Uterus (tissue), 4 donors: ENCODE measurements around the gene TMEM143. TPM values are rescaled to one million over a fixed set of nuclear protein-coding genes. Genes with fewer than 3 reads are reported as not detected.

Source experiments
- DNase-seq, 2 donors: peaks; one replicate each; pipeline ENCODE4 v3.0.0-alpha.2; 2019 to 2020
- H3K27ac ChIP-seq, 2 donors: fragments of 200-600 bp; sonication (generic); 1 replicate in 1 of 2; 2 replicates in 1 of 2; pipeline ENCODE4 v1.5.1; 2016 to 2018
- H3K27me3 ChIP-seq, 2 donors: fragments of 200-600 bp; sonication (generic); one replicate each; pipeline ENCODE4 v1.5.1; 2018 to 2019; ENCODE audit warnings: control low read depth in 1 of 2
- H3K36me3 ChIP-seq, 2 donors: fragments of 200-600 bp; sonication (generic); one replicate each; pipeline ENCODE4 v1.5.1; 2019; ENCODE audit warnings: control low read depth in 1 of 2
- H3K4me1 ChIP-seq, 2 donors: fragments of 200-600 bp; sonication (generic); one replicate each; pipeline ENCODE4 v1.5.1; 2018 to 2019; ENCODE audit warnings: control low read depth in 1 of 2
- H3K4me3 ChIP-seq, 2 donors: fragments of 200-600 bp; sonication (generic); 1 replicate in 1 of 2; 2 replicates in 1 of 2; pipeline ENCODE4 v1.5.1; 2018 to 2019; ENCODE audit warnings: mild to moderate bottlenecking in 1 of 2
- H3K9me3 ChIP-seq, 2 donors: fragments of 200-600 bp; sonication (generic); one replicate each; pipeline ENCODE4 v1.5.1; 2019; ENCODE audit warnings: control low read depth in 1 of 2
- CTCF ChIP-seq, 4 experiments: fragments of 200-600 bp in 2 of 4; fragments of 450-650 bp in 2 of 4; sonication (generic) in 2 of 4; IDR thresholded peaks; one replicate each; pipeline ENCODE4 v1.5.1; 2016 to 2019; ENCODE audit warnings: antibody characterized with exemption in 4 of 4, mild to moderate bottlenecking in 2 of 4, moderate library complexity in 1 of 4
- POLR2A ChIP-seq, 2 donors: fragments of 450-650 bp; IDR thresholded peaks; one replicate each; pipeline ENCODE4 v1.6.1; 2016; ENCODE audit warnings: antibody characterized with exemption in 2 of 2, mild to moderate bottlenecking in 1 of 2, moderate library complexity in 1 of 2
- intact Hi-C: fragments of 100-400 bp; cut with DNase I; formaldehyde crosslinking; loops from one replicate; pipeline ENCODE4 v1.15.1; 2023; ENCODE audit warnings: low total_unique reads
- total RNA-seq, 4 donors: library from RNA; depleted of rRNA in 3 of 4; stranded (reverse); fragments of >200 nt in 3 of 4; gene quantifications; one replicate each; pipeline versions ENCODE4 v1.1.0 to v1.2.4, GENCODE V29; 2014 to 2023
- donor health status: DM: yes; HTN: yes; CAD: no.

Gene TMEM143
- total RNA-seq, 4 donors from 2014 or later = 0.88 to 6.7 (median 5.8) TPM

GRCh38 chr19:48333467-48334384, 30.0 kb downstream of the TMEM143 start:
- H3K4me3 ChIP-seq = peak overlapping the region; percentile 18 to 39
- H3K4me1 ChIP-seq = peaks cover 5 to 11% of the 10 kb centered on the region in 2 donors
- no peaks in the 10 kb centered on the region for H3K36me3 ChIP-seq
- TF ChIP-seq POLR2A (IDR thresholded peaks at IDR 0.05) (peak in 1 of 2 donors; percentile 42), CTCF (IDR thresholded peaks at IDR 0.05) (peak; percentile 84 to 90 (median 88))
- intact Hi-C loops = no loop called here
- H3K27ac ChIP-seq = peak overlapping the region; percentile 85 to 91
- peak; percentile 87 to 88 for DNase-seq
- H3K9me3 ChIP-seq = no peaks in the 10 kb centered on the region
- no peaks in the 10 kb centered on the region for H3K27me3 ChIP-seq

- peak; percentile 33 to 39 for TF ChIP-seq POLR2A (IDR thresholded peaks at IDR 0.05)
- peak in 2 of 4 experiments; percentile 8 to 11 for TF ChIP-seq CTCF (IDR thresholded peaks at IDR 0.05)
- Histone ChIP-seq H3K9me3 (no peaks in the 10 kb centered on the region), H3K4me1 (peaks cover 5 to 11% of the 10 kb centered on the region in 2 donors), H3K27ac (peak overlapping the region; percentile 85 to 91), H3K36me3 (no peaks in the 10 kb centered on the region), H3K4me3 (peak overlapping the region; percentile 14 to 39), H3K27me3 (no peaks in the 10 kb centered on the region)
- DNase-seq = peak; percentile 94 to 96
- intact Hi-C loops = no loop called here
Measured at GRCh38 chr19:48332662-48333466, 30.9 kb downstream of the TMEM143 start.

GRCh38 chr19:48332351-48332661, 31.4 kb downstream of the TMEM143 start:
- no peak for DNase-seq
- intact Hi-C loops = no loop called here
- H3K27me3 ChIP-seq = no peaks in the 10 kb centered on the region
- H3K36me3 ChIP-seq = no peaks in the 10 kb centered on the region
- H3K27ac ChIP-seq = peak overlapping the region; percentile 85 to 91
- TF ChIP-seq CTCF (IDR thresholded peaks at IDR 0.05) (no peak), POLR2A (IDR thresholded peaks at IDR 0.05) (no peak)
- H3K4me1 ChIP-seq = peaks cover 5 to 11% of the 10 kb centered on the region in 2 donors
- H3K4me3 ChIP-seq = peak overlapping the region in 1 of 2 donors; percentile 14
- H3K9me3 ChIP-seq = no peaks in the 10 kb centered on the region

- no peaks in the 10 kb centered on the region for H3K27me3 ChIP-seq
- no peaks in the 10 kb centered on the region for H3K9me3 ChIP-seq
- H3K36me3 ChIP-seq = no peaks in the 10 kb centered on the region
- DNase-seq = peak; percentile 54 to 81
- TF ChIP-seq CTCF (IDR thresholded peaks at IDR 0.05) = no peak
- peak in 1 of 2 donors; percentile 39 for TF ChIP-seq POLR2A (IDR thresholded peaks at IDR 0.05)
- peak overlapping the region; percentile 85 to 91 for H3K27ac ChIP-seq
- H3K4me3 ChIP-seq = peak overlapping the region in 1 of 2 donors; percentile 35
- intact Hi-C loops = no loop called here
- peaks cover 5 to 11% of the 10 kb centered on the region in 2 donors for H3K4me1 ChIP-seq
Measured at GRCh38 chr19:48330012-48330681, 33.6 kb downstream of the TMEM143 start.
